Stimulated activated CD4-positive, alpha-beta T cell treated with anti-CD3 and anti-CD28 coated beads, Interleukin-12 subunit alpha, Interleukin-12 subunit beta, amount 100 ng/mL, for 48 hours (primary cell): ENCODE data around the gene ADAT2.

Experiments used
- DNase-seq, 3 donors: peaks; one replicate each; pipeline ENCODE4 v3.0.0-alpha.2; 2020; ENCODE audit warnings: low read depth in 2 of 3, low spot score in 1 of 3

The ADAT2 gene

GRCh38 chr6:143441680-143442545 is 8.6 kb downstream of the ADAT2 start:
- peak in 1 of 3 donors; percentile 23 for DNase-seq

- no peak for DNase-seq
Observed at GRCh38 chr6:143441010-143441409, 9.5 kb downstream of the ADAT2 start.

GRCh38 chr6:143432588-143432987 is 17.9 kb downstream of the ADAT2 start:
- DNase-seq, result no peak

GRCh38 chr6:143431226-143431625 is 19.3 kb downstream of the ADAT2 start:
- no peak for DNase-seq

GRCh38 chr6:143429970-143430369 is 20.5 kb downstream of the ADAT2 start:
- no peak for DNase-seq

GRCh38 chr6:143427109-143427817 is 23.2 kb downstream of the ADAT2 start:
- DNase-seq, result peak; percentile 38 to 58 (median 50)

GRCh38 chr6:143426026-143426425 is 24.5 kb downstream of the ADAT2 start:
- no peak for DNase-seq

GRCh38 chr6:143419526-143419925 is 31.0 kb downstream of the ADAT2 start:
- no peak for DNase-seq

- no peak for DNase-seq
Observed at GRCh38 chr6:143414769-143415168, 35.7 kb downstream of the ADAT2 start.

- no peak for DNase-seq
Observed at GRCh38 chr6:143410859-143411270, 39.6 kb downstream of the ADAT2 start.

- DNase-seq, result no peak
Observed at GRCh38 chr6:143408787-143409162, 41.7 kb downstream of the ADAT2 start.

GRCh38 chr6:143408151-143408786 is 42.2 kb downstream of the ADAT2 start:
- no peak for DNase-seq

- no peak for DNase-seq
Observed at GRCh38 chr6:143406673-143407072, 43.8 kb downstream of the ADAT2 start.

GRCh38 chr6:143405373-143406154 is 44.9 kb downstream of the ADAT2 start:
- DNase-seq, result no peak

GRCh38 chr6:143402721-143403336 is 47.7 kb downstream of the ADAT2 start:
- DNase-seq, result no peak

GRCh38 chr6:143401636-143402370 is 48.7 kb downstream of the ADAT2 start:
- no peak for DNase-seq

- no peak for DNase-seq
Observed at GRCh38 chr6:143401068-143401446, 49.4 kb downstream of the ADAT2 start.

- no peak for DNase-seq
Observed at GRCh38 chr6:143400258-143401067, 50.0 kb downstream of the ADAT2 start.

- DNase-seq, result no peak
Observed at GRCh38 chr6:143399775-143400174, 50.7 kb downstream of the ADAT2 start.
